Nephron (organoid): ENCODE results near the gene FBXW12.

ENCODE experiments used
- H3K27ac Mint-ChIP-seq, 3 experiments: 2 replicates each; pipeline ENCODE4 v1.8.0; 2020; ENCODE audit warnings: mixed read lengths in 3 of 3, mild to moderate bottlenecking in 2 of 3, moderate library complexity in 1 of 3
- H3K27me3 Mint-ChIP-seq: 2 replicates; pipeline ENCODE4 v1.8.0; 2021; ENCODE audit warnings: low read depth, mild to moderate bottlenecking, moderate library complexity, mixed read lengths
- H3K36me3 Mint-ChIP-seq: 2 replicates; pipeline ENCODE4 v1.8.0; 2020; ENCODE audit warnings: low read depth, mixed read lengths
- H3K4me1 Mint-ChIP-seq: 2 replicates; pipeline ENCODE4 v1.8.0; 2020; ENCODE audit warnings: mixed read lengths
- H3K4me3 Mint-ChIP-seq, 3 experiments: 2 replicates each; pipeline ENCODE4 v1.8.0; 2020; ENCODE audit warnings: mild to moderate bottlenecking in 3 of 3, mixed read lengths in 3 of 3, moderate library complexity in 2 of 3
- H3K9me3 Mint-ChIP-seq: 2 replicates; pipeline ENCODE4 v1.8.0; 2020; ENCODE audit warnings: mixed read lengths
- CTCF ChIP-seq, 3 experiments: fragments of 200-600 bp; sonication (generic); IDR thresholded peaks; one replicate each; pipeline ENCODE4 v1.5.0; 2021; ENCODE audit warnings: antibody characterized with exemption in 3 of 3; ENCODE audit not compliant: unreplicated experiment in 3 of 3

The FBXW12 gene

GRCh38 chr3:48356419-48356818, 15.6 kb upstream of the FBXW12 start:
- no peak for TF ChIP-seq CTCF (IDR thresholded peaks at IDR 0.05; ENCODE audit: unreplicated experiment in 3 of 3)
- Mint-ChIP-seq H3K4me3 (no peak overlapping the region), H3K4me1 (no peaks in the 10 kb centered on the region)

GRCh38 chr3:48361928-48362327, 10.1 kb upstream of the FBXW12 start:
- H3K27ac Mint-ChIP-seq = no peak overlapping the region
- no peaks in the 10 kb centered on the region for H3K4me1 Mint-ChIP-seq
- no peak overlapping the region for H3K4me3 Mint-ChIP-seq
- no peak for TF ChIP-seq CTCF (IDR thresholded peaks at IDR 0.05; ENCODE audit: unreplicated experiment in 3 of 3)
- H3K27me3 Mint-ChIP-seq = peaks cover 4% of the 10 kb centered on the region
- peaks cover 24% of the 10 kb centered on the region for H3K9me3 Mint-ChIP-seq
- H3K36me3 Mint-ChIP-seq = peaks cover 4% of the 10 kb centered on the region

More at GRCh38 chr3:48356419-48356818, 15.6 kb upstream of the FBXW12 start:
- Mint-ChIP-seq H3K27ac (no peak overlapping the region), H3K9me3 (peaks cover 10% of the 10 kb centered on the region), H3K36me3 (no peaks in the 10 kb centered on the region), H3K27me3 (peaks cover 11% of the 10 kb centered on the region)

GRCh38 chr3:48364840-48365239, 7.2 kb upstream of the FBXW12 start:
- H3K4me1 Mint-ChIP-seq = peaks cover 5% of the 10 kb centered on the region
- no peak overlapping the region for H3K27ac Mint-ChIP-seq
- peaks cover 19% of the 10 kb centered on the region for H3K9me3 Mint-ChIP-seq
- peaks cover 4% of the 10 kb centered on the region for H3K36me3 Mint-ChIP-seq
- TF ChIP-seq CTCF (IDR thresholded peaks at IDR 0.05; ENCODE audit: unreplicated experiment in 3 of 3) = no peak
- H3K27me3 Mint-ChIP-seq = no peaks in the 10 kb centered on the region
- no peak overlapping the region for H3K4me3 Mint-ChIP-seq

GRCh38 chr3:48367201-48367600, 4.8 kb upstream of the FBXW12 start:
- H3K9me3 Mint-ChIP-seq = peaks cover 9% of the 10 kb centered on the region
- H3K27me3 Mint-ChIP-seq = no peaks in the 10 kb centered on the region
- peaks cover 6% of the 10 kb centered on the region for H3K4me1 Mint-ChIP-seq
- peaks cover 1% of the 10 kb centered on the region for H3K36me3 Mint-ChIP-seq
- H3K27ac Mint-ChIP-seq = no peak overlapping the region
- no peak for TF ChIP-seq CTCF (IDR thresholded peaks at IDR 0.05; ENCODE audit: unreplicated experiment in 3 of 3)
- H3K4me3 Mint-ChIP-seq = no peak overlapping the region

- Mint-ChIP-seq H3K4me1 (peaks cover 6% of the 10 kb centered on the region), H3K27me3 (no peaks in the 10 kb centered on the region), H3K36me3 (no peaks in the 10 kb centered on the region), H3K9me3 (peaks cover 2% of the 10 kb centered on the region), H3K27ac (peak overlapping the region in 1 of 3 experiments; percentile 9), H3K4me3 (no peak overlapping the region)
- TF ChIP-seq CTCF (IDR thresholded peaks at IDR 0.05; ENCODE audit: unreplicated experiment in 3 of 3) = no peak
These were observed 2.2 kb upstream of the FBXW12 start for GRCh38 chr3:48369693-48370332.

- no peak overlapping the region for H3K4me3 Mint-ChIP-seq
- no peaks in the 10 kb centered on the region for H3K9me3 Mint-ChIP-seq
- no peak overlapping the region for H3K27ac Mint-ChIP-seq
- no peak for TF ChIP-seq CTCF (IDR thresholded peaks at IDR 0.05; ENCODE audit: unreplicated experiment in 3 of 3)
- no peaks in the 10 kb centered on the region for H3K36me3 Mint-ChIP-seq
- peaks cover 6% of the 10 kb centered on the region for H3K4me1 Mint-ChIP-seq
- H3K27me3 Mint-ChIP-seq = no peaks in the 10 kb centered on the region
These were observed 1.7 kb upstream of the FBXW12 start for GRCh38 chr3:48370333-48370713.
